Measurements from ENCODE around the gene UBE2E2.

UBE2E2 gene

DNA sequence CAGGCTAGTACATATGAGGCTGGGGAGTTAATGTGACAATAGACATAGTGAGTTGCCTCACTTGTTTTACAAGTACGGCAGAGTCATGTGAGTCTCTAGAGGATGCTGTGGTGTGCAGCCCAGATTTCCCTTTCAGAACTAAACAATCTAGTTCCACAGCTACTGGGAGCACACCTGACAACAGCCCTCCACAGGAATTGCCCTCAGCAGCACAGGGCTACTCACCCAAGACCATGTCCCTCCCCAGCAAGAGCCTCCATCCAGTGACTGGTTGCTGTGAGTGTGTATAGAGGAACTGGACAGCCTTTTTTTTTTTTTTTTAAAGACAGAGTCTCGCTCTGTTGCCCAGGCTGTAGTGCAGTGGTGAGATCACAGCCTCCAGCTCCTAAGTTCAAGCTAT, 40.2 kb upstream of the UBE2E2 start:
- H3K27me3 ChIP-seq (ENCODE audit: insufficient read depth, low read length, poor library complexity): no peaks in the 10 kb centered on the region
- H3K79me2 ChIP-seq (ENCODE audit: insufficient read depth, low read length): no peaks in the 10 kb centered on the region
- no peaks in the 10 kb centered on the region for H3K36me3 ChIP-seq (ENCODE audit: insufficient read depth, low read length)
- H2AFZ ChIP-seq (ENCODE audit: low read depth, low read length): no peak overlapping the region
- no peak for TF ChIP-seq EZH2 (IDR thresholded peaks at IDR 0.05; ENCODE audit: borderline replicate concordance, low read depth, low read length, severe bottlenecking)
- TF ChIP-seq, protein P1, sequence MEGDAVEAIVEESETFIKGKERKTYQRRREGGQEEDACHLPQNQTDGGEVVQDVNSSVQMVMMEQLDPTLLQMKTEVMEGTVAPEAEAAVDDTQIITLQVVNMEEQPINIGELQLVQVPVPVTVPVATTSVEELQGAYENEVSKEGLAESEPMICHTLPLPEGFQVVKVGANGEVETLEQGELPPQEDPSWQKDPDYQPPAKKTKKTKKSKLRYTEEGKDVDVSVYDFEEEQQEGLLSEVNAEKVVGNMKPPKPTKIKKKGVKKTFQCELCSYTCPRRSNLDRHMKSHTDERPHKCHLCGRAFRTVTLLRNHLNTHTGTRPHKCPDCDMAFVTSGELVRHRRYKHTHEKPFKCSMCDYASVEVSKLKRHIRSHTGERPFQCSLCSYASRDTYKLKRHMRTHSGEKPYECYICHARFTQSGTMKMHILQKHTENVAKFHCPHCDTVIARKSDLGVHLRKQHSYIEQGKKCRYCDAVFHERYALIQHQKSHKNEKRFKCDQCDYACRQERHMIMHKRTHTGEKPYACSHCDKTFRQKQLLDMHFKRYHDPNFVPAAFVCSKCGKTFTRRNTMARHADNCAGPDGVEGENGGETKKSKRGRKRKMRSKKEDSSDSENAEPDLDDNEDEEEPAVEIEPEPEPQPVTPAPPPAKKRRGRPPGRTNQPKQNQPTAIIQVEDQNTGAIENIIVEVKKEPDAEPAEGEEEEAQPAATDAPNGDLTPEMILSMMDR (IDR thresholded peaks at IDR 0.05; ENCODE audit: borderline replicate concordance, extremely low read depth, low read length, poor library complexity, severe bottlenecking): no peak
- no peak overlapping the region for H3K4me3 ChIP-seq (ENCODE audit: low read depth in 1 of 2, low read length in 2 of 2)
- H4K20me1 ChIP-seq (ENCODE audit: insufficient read depth, low read length): no peaks in the 10 kb centered on the region
- no peak overlapping the region for H3K9ac ChIP-seq (ENCODE audit: low read depth, low read length)
- H3K4me2 ChIP-seq (ENCODE audit: insufficient read depth, low read length): no peak overlapping the region
- DNase-seq (no peak), ATAC-seq (ENCODE audit: insufficient read depth, low read depth) (no peak)
- H3K9me3 ChIP-seq (ENCODE audit: insufficient read depth, low read length, severe bottlenecking): no peaks in the 10 kb centered on the region
- no peaks in the 10 kb centered on the region for H3K4me1 ChIP-seq (ENCODE audit: insufficient read depth, low read length)
- H3K27ac ChIP-seq (ENCODE audit: low read length): no peak overlapping the region

DNA sequence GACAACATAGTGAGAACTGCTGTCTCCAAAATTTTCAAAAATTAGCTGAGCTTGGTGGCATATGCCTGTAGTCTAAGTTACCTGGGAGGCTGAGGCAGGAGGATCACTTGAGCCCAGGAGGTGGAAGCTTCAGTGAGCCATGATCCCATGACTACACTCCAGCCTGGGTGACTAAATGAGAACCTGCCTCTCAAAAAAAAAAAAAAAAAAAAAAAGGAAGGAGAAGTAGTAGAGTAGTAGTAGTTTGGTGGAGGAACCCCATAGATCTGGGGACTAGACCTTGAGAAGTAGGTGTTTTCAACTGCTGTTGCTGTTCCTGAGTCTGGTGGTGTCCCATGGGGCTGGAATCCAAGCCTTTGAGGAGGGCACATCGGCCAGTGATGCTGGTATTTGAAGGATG, 38.4 kb upstream of the UBE2E2 start:
- TF ChIP-seq, protein P1 (IDR thresholded peaks at IDR 0.05; ENCODE audit: borderline replicate concordance, extremely low read depth, low read length, poor library complexity, severe bottlenecking): no peak
- TF ChIP-seq EZH2 (IDR thresholded peaks at IDR 0.05; ENCODE audit: borderline replicate concordance, low read depth, low read length, severe bottlenecking): no peak
- Histone ChIP-seq H3K9me3 (ENCODE audit: insufficient read depth, low read length, severe bottlenecking) (no peaks in the 10 kb centered on the region), H3K4me2 (ENCODE audit: insufficient read depth, low read length) (no peak overlapping the region), H2AFZ (ENCODE audit: low read depth, low read length) (no peak overlapping the region), H3K4me1 (ENCODE audit: insufficient read depth, low read length) (no peaks in the 10 kb centered on the region), H3K4me3 (ENCODE audit: low read depth in 1 of 2, low read length in 2 of 2) (no peak overlapping the region), H3K36me3 (ENCODE audit: insufficient read depth, low read length) (no peaks in the 10 kb centered on the region), H3K9ac (ENCODE audit: low read depth, low read length) (no peak overlapping the region), H3K79me2 (ENCODE audit: insufficient read depth, low read length) (no peaks in the 10 kb centered on the region), H3K27me3 (ENCODE audit: insufficient read depth, low read length, poor library complexity) (no peaks in the 10 kb centered on the region), H4K20me1 (ENCODE audit: insufficient read depth, low read length) (no peaks in the 10 kb centered on the region), H3K27ac (ENCODE audit: low read length) (no peak overlapping the region)
- DNase-seq (no peak), ATAC-seq (ENCODE audit: insufficient read depth, low read depth) (no peak)

DNA sequence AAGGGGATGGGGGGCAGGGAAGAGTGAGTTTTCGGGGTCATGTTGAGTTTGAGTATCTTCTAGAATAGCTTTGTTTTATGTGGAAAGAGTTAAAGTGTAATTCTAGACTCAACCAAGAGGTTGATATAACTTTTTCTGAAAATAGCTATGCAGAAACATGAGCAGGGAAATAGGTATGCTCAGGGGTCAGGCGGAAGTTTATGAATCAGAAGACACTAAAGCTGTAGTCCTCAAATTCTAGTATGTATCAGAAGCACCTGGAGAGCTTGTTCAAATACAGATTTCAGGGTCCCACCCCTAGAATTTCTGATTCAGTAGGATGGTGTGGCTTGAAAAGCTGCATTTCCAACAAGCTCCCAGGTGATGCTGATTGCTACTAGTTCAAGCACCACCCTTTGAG, 37.6 kb upstream of the UBE2E2 start:
- no peak overlapping the region for H3K4me2 ChIP-seq (ENCODE audit: insufficient read depth, low read length)
- H3K79me2 ChIP-seq (ENCODE audit: insufficient read depth, low read length): no peaks in the 10 kb centered on the region
- no peaks in the 10 kb centered on the region for H4K20me1 ChIP-seq (ENCODE audit: insufficient read depth, low read length)
- H3K9me3 ChIP-seq (ENCODE audit: insufficient read depth, low read length, severe bottlenecking): no peaks in the 10 kb centered on the region
- H3K36me3 ChIP-seq (ENCODE audit: insufficient read depth, low read length): no peaks in the 10 kb centered on the region
- no peak overlapping the region for H3K27ac ChIP-seq (ENCODE audit: low read length)
- no peak overlapping the region for H2AFZ ChIP-seq (ENCODE audit: low read depth, low read length)
- H3K9ac ChIP-seq (ENCODE audit: low read depth, low read length): no peak overlapping the region
- ATAC-seq (ENCODE audit: insufficient read depth, low read depth) (no peak), DNase-seq (no peak)
- TF ChIP-seq EZH2 (IDR thresholded peaks at IDR 0.05; ENCODE audit: borderline replicate concordance, low read depth, low read length, severe bottlenecking): no peak
- TF ChIP-seq, protein P1 (IDR thresholded peaks at IDR 0.05; ENCODE audit: borderline replicate concordance, extremely low read depth, low read length, poor library complexity, severe bottlenecking): no peak
- H3K27me3 ChIP-seq (ENCODE audit: insufficient read depth, low read length, poor library complexity): no peaks in the 10 kb centered on the region
- H3K4me1 ChIP-seq (ENCODE audit: insufficient read depth, low read length): no peaks in the 10 kb centered on the region
- H3K4me3 ChIP-seq (ENCODE audit: low read depth in 1 of 2, low read length in 2 of 2): no peak overlapping the region

DNA sequence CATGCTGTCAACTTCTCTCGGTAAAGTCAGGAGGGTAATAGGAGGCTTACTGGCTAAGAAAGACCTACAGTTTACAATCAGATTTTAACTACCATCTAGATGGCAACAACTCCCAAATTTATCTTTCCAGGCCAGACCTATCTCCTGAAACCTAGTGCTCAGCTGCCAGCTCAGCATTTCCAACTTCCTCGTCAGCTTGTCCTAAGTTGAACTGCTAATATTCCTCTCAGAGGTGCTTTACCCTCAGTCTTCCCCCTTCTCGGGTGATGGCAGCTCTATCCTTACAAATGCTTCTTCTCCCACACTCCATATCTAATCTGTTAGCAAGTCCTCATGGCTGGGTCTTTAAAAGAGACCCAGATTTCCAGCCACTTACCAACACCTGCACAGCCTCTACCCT, 36.9 kb upstream of the UBE2E2 start:
- Histone ChIP-seq H2AFZ (ENCODE audit: low read depth, low read length) (no peak overlapping the region), H3K4me1 (ENCODE audit: insufficient read depth, low read length) (no peaks in the 10 kb centered on the region), H4K20me1 (ENCODE audit: insufficient read depth, low read length) (no peaks in the 10 kb centered on the region), H3K79me2 (ENCODE audit: insufficient read depth, low read length) (no peaks in the 10 kb centered on the region), H3K4me2 (ENCODE audit: insufficient read depth, low read length) (no peak overlapping the region), H3K27ac (ENCODE audit: low read length) (no peak overlapping the region), H3K9ac (ENCODE audit: low read depth, low read length) (no peak overlapping the region), H3K4me3 (ENCODE audit: low read depth in 1 of 2, low read length in 2 of 2) (no peak overlapping the region), H3K27me3 (ENCODE audit: insufficient read depth, low read length, poor library complexity) (no peaks in the 10 kb centered on the region), H3K36me3 (ENCODE audit: insufficient read depth, low read length) (no peaks in the 10 kb centered on the region), H3K9me3 (ENCODE audit: insufficient read depth, low read length, severe bottlenecking) (no peaks in the 10 kb centered on the region)
- no peak for ATAC-seq (ENCODE audit: insufficient read depth, low read depth)
- DNase-seq: no peak
- TF ChIP-seq, protein P1 (IDR thresholded peaks at IDR 0.05; ENCODE audit: borderline replicate concordance, extremely low read depth, low read length, poor library complexity, severe bottlenecking): no peak
- no peak for TF ChIP-seq EZH2 (IDR thresholded peaks at IDR 0.05; ENCODE audit: borderline replicate concordance, low read depth, low read length, severe bottlenecking)
